ENCODE measurements around the gene ERCC8. TPM values are rescaled to one million over a fixed set of nuclear protein-coding genes. Genes with fewer than 3 reads are reported as not detected.

Gene ERCC8
- total RNA-seq, 3 donors from 2014 or later, result 8.9 to 13.2 (median 10.9) TPM

- DNase-seq (no peak), ATAC-seq (no peak)
- Mint-ChIP-seq H3K36me3 (ENCODE audit: insufficient read depth) (no peaks in the 10 kb centered on the region), H3K4me3 (no peak overlapping the region), H3K4me1 (ENCODE audit: low read depth) (peaks cover 10% of the 10 kb centered on the region), H3K27me3 (ENCODE audit: low read depth) (peaks cover 48% of the 10 kb centered on the region), H3K9me3 (no peaks in the 10 kb centered on the region)
Measured at GRCh38 chr5:60841361-60841760, 103.5 kb downstream of the ERCC8 start.

GRCh38 chr5:60836131-60836530 lies 108.7 kb downstream of the ERCC8 start:
- no peaks in the 10 kb centered on the region for H3K36me3 Mint-ChIP-seq (ENCODE audit: insufficient read depth)
- peaks cover 11% of the 10 kb centered on the region for H3K27me3 Mint-ChIP-seq (ENCODE audit: low read depth)
- no peaks in the 10 kb centered on the region for H3K9me3 Mint-ChIP-seq
- H3K4me3 Mint-ChIP-seq, result no peak overlapping the region
- ATAC-seq, result no peak
- H3K4me1 Mint-ChIP-seq (ENCODE audit: low read depth), result no peaks in the 10 kb centered on the region
- no peak for DNase-seq

GRCh38 chr5:60835554-60835953 lies 109.3 kb downstream of the ERCC8 start:
- Mint-ChIP-seq H3K36me3 (ENCODE audit: insufficient read depth) (no peaks in the 10 kb centered on the region), H3K9me3 (no peaks in the 10 kb centered on the region), H3K27me3 (ENCODE audit: low read depth) (peaks cover 11% of the 10 kb centered on the region), H3K4me1 (ENCODE audit: low read depth) (no peaks in the 10 kb centered on the region), H3K4me3 (no peak overlapping the region)
- no peak for ATAC-seq
- no peak for DNase-seq

GRCh38 chr5:60833520-60833919 lies 111.3 kb downstream of the ERCC8 start:
- Mint-ChIP-seq H3K4me3 (no peak overlapping the region), H3K4me1 (ENCODE audit: low read depth) (no peaks in the 10 kb centered on the region), H3K36me3 (ENCODE audit: insufficient read depth) (no peaks in the 10 kb centered on the region), H3K9me3 (no peaks in the 10 kb centered on the region), H3K27me3 (ENCODE audit: low read depth) (peaks cover 3% of the 10 kb centered on the region)
- no peak for ATAC-seq
- DNase-seq, result no peak

- ATAC-seq (no peak), DNase-seq (no peak)
- Mint-ChIP-seq H3K36me3 (ENCODE audit: insufficient read depth) (no peaks in the 10 kb centered on the region), H3K4me3 (no peak overlapping the region), H3K9me3 (no peaks in the 10 kb centered on the region), H3K27me3 (ENCODE audit: low read depth) (no peaks in the 10 kb centered on the region), H3K4me1 (ENCODE audit: low read depth) (no peaks in the 10 kb centered on the region)
Measured at GRCh38 chr5:60830581-60831127, 114.2 kb downstream of the ERCC8 start.

GRCh38 chr5:60829490-60830266 lies 115.2 kb downstream of the ERCC8 start:
- Mint-ChIP-seq H3K9me3 (no peaks in the 10 kb centered on the region), H3K4me1 (ENCODE audit: low read depth) (no peaks in the 10 kb centered on the region), H3K36me3 (ENCODE audit: insufficient read depth) (no peaks in the 10 kb centered on the region), H3K27me3 (ENCODE audit: low read depth) (no peaks in the 10 kb centered on the region), H3K4me3 (no peak overlapping the region)
- ATAC-seq (peak; percentile 27 to 73), DNase-seq (no peak)

- Mint-ChIP-seq H3K36me3 (ENCODE audit: insufficient read depth) (no peaks in the 10 kb centered on the region), H3K9me3 (no peaks in the 10 kb centered on the region), H3K4me1 (ENCODE audit: low read depth) (no peaks in the 10 kb centered on the region), H3K27me3 (ENCODE audit: low read depth) (no peaks in the 10 kb centered on the region), H3K4me3 (no peak overlapping the region)
- DNase-seq, result no peak
- ATAC-seq, result no peak
Measured at GRCh38 chr5:60827201-60827600, 117.7 kb downstream of the ERCC8 start.

- no peaks in the 10 kb centered on the region for H3K27me3 Mint-ChIP-seq (ENCODE audit: low read depth)
- no peaks in the 10 kb centered on the region for H3K36me3 Mint-ChIP-seq (ENCODE audit: insufficient read depth)
- no peaks in the 10 kb centered on the region for H3K9me3 Mint-ChIP-seq
- peak in 1 of 2 donors; percentile 13 for ATAC-seq
- no peak for DNase-seq
- H3K4me1 Mint-ChIP-seq (ENCODE audit: low read depth), result no peaks in the 10 kb centered on the region
- H3K4me3 Mint-ChIP-seq, result no peak overlapping the region
Measured at GRCh38 chr5:60826653-60827052, 118.2 kb downstream of the ERCC8 start.

Other genes with a start within 250 kb of the ERCC8 start
- 1 to 10 TPM; 2.4 to 4.3 (median 3.8) TPM for gene DEPDC1B, start 244.9 kb downstream of the ERCC8 start, total RNA-seq
- under 1 TPM; 0.05 to 0.24 (median 0.18) TPM for gene ELOVL7, start 100.8 kb downstream of the ERCC8 start, total RNA-seq
- 10 to 100 TPM; 43.7 to 47.8 (median 45.0) TPM for gene NDUFAF2, start 135 bp upstream of the ERCC8 start, total RNA-seq
- 10 to 100 TPM; 79.8 to 86.6 (median 81.5) TPM for gene SMIM15, start 217.4 kb upstream of the ERCC8 start, total RNA-seq